K562 (cell line): ENCODE data around the gene DPF1. TPM values are rescaled to one million over a fixed set of nuclear protein-coding genes. Genes with fewer than 3 reads are reported as not detected.
A peak's percentile ranks its signal among the peaks of the same experiment; 100 is the strongest.

Experiments
- BACH1 ChIP-seq: fragments of 200-800 bp; sonication (Bioruptor generic); IDR thresholded peaks from 2 replicates; pipeline ENCODE4 v1.6.1; 2016; ENCODE audit warnings: missing genetic modification characterization, missing compliant biosample characterization
- CBFA2T2 ChIP-seq: fragments of 450-650 bp; conservative IDR thresholded peaks from 2 replicates; pipeline ENCODE4 v1.6.1; 2017; ENCODE audit warnings: mild to moderate bottlenecking
- CREB1 ChIP-seq, 2 experiments: sonication (generic) in 1 of 2; formaldehyde crosslinking in 1 of 2; IDR thresholded peaks; 2 replicates each; pipeline versions ENCODE4 v1.6.1 to v1.8.0; 2012 to 2022; ENCODE audit warnings: inconsistent platforms in 1 of 2, mild to moderate bottlenecking in 1 of 2, missing genetic modification reagents in 1 of 2, moderate library complexity in 1 of 2
- ERF ChIP-seq: fragments of 450-650 bp; formaldehyde crosslinking; IDR thresholded peaks from 2 replicates; pipeline ENCODE4 v1.4.0; 2020; ENCODE audit warnings: mild to moderate bottlenecking, mixed read lengths
- KLF13 ChIP-seq: fragments of 450-650 bp; IDR thresholded peaks from 2 replicates; pipeline ENCODE4 v1.6.1; 2016; ENCODE audit warnings: missing genetic modification characterization, low read depth, mild to moderate bottlenecking, missing compliant biosample characterization, moderate library complexity, borderline replicate concordance
- MEIS2 ChIP-seq: fragments of 450-650 bp; IDR thresholded peaks from 2 replicates; pipeline ENCODE4 v1.6.1; 2014; ENCODE audit warnings: mild to moderate bottlenecking; ENCODE audit not compliant: partially characterized antibody
- MTA2 ChIP-seq: fragments of 450-650 bp; IDR thresholded peaks from 2 replicates; pipeline ENCODE4 v1.6.1; 2016; ENCODE audit warnings: low read depth
- NCOR1 ChIP-seq: fragments of 450-650 bp; IDR thresholded peaks from 2 replicates; pipeline ENCODE4 v1.6.1; 2016; ENCODE audit warnings: mild to moderate bottlenecking, moderate library complexity
- POLR2B ChIP-seq: fragments of 450-650 bp; IDR thresholded peaks from 2 replicates; pipeline ENCODE4 v1.6.1; 2018; ENCODE audit warnings: low read depth; ENCODE audit not compliant: partially characterized antibody
- RAD51 ChIP-seq: fragments of 450-650 bp; IDR thresholded peaks from 2 replicates; pipeline ENCODE4 v1.7.1; 2016; ENCODE audit warnings: low read depth, mild to moderate bottlenecking, borderline replicate concordance
- STAT5A ChIP-seq: IDR thresholded peaks from 2 replicates; pipeline ENCODE4 v1.6.1; 2012; ENCODE audit warnings: low read length, inconsistent platforms, borderline replicate concordance
- ZBTB8A ChIP-seq: fragments of 450-650 bp; IDR thresholded peaks from 2 replicates; pipeline ENCODE4 v1.6.1; 2018; ENCODE audit warnings: mild to moderate bottlenecking, moderate library complexity; ENCODE audit not compliant: partially characterized antibody
- ZNF324 ChIP-seq: fragments of 250-450 bp; sonication (Bioruptor Pico); IDR thresholded peaks from 2 replicates; pipeline ENCODE4 v1.4.0; 2020; ENCODE audit warnings: mild to moderate bottlenecking
- ZNF668 ChIP-seq: fragments of 250-450 bp; sonication (Bioruptor Pico); IDR thresholded peaks from 2 replicates; pipeline ENCODE4 v1.8.0; 2022; ENCODE audit warnings: mild to moderate bottlenecking, inconsistent platforms
- ZNF740 ChIP-seq, 3 experiments: fragments of 200-800 bp in 1 of 3; sonication (Bioruptor generic) in 1 of 3; sonication (generic) in 1 of 3; formaldehyde crosslinking in 1 of 3; IDR thresholded peaks; 2 replicates each; pipeline versions ENCODE4 v1.6.1 to v1.8.0; 2016 to 2022; ENCODE audit warnings: mild to moderate bottlenecking in 2 of 3, missing compliant biosample characterization in 2 of 3, missing genetic modification characterization in 2 of 3, missing genetic modification reagents in 1 of 3
- polyA plus RNA-seq, 8 experiments: library from polyadenylated mRNA; depleted of rRNA in 4 of 8; stranded (reverse) in 5 of 8; unstranded in 3 of 8; fragments of >200 nt; fragmentation: Nextera tagmentation in 2 of 8; fragmentation: Illumina TruSeq in 1 of 8; extraction: Ambion mirVana in 2 of 8; extraction: Trizol in 1 of 8; gene quantifications; 2 replicates each; pipeline versions ENCODE4 v1.2.1 to v1.2.3, GENCODE V29; 2011 to 2014; ENCODE audit warnings: inconsistent platforms in 1 of 8, missing spikeins in 1 of 8
- total RNA-seq, 7 experiments: library from RNA; depleted of rRNA in 6 of 7; stranded (reverse); fragments of >200 nt in 6 of 7; fragmentation: Illumina TruSeq in 2 of 7; extraction: Trizol in 2 of 7; gene quantifications; 2 replicates each; pipeline versions ENCODE4 v1.2.1 to v1.2.3, GENCODE V29; 2011 to 2021; ENCODE audit warnings: low replicate concordance in 1 of 7
- TF ChIP-seq, protein P1 (sequence below): sonication (generic); formaldehyde crosslinking; IDR thresholded peaks from 2 replicates; pipeline ENCODE4 v1.8.1; 2023; ENCODE audit warnings: mild to moderate bottlenecking, missing genetic modification reagents
- TF ChIP-seq, protein P2 (sequence below), 2 experiments: fragments of 450-650 bp; formaldehyde crosslinking in 1 of 2; IDR thresholded peaks; 2 replicates each; pipeline versions ENCODE4 v1.4.0 to v1.6.1; 2014 to 2020; ENCODE audit warnings: mild to moderate bottlenecking in 2 of 2, borderline replicate concordance in 1 of 2, low read depth in 1 of 2

Gene DPF1
- total and polyA plus RNA-seq, 9 of the 15 experiments (the other 6 are each of a cell fraction or from before 2014, with no cell fraction given) = 0.10 to 5.7 (median 3.1) TPM

DNA sequence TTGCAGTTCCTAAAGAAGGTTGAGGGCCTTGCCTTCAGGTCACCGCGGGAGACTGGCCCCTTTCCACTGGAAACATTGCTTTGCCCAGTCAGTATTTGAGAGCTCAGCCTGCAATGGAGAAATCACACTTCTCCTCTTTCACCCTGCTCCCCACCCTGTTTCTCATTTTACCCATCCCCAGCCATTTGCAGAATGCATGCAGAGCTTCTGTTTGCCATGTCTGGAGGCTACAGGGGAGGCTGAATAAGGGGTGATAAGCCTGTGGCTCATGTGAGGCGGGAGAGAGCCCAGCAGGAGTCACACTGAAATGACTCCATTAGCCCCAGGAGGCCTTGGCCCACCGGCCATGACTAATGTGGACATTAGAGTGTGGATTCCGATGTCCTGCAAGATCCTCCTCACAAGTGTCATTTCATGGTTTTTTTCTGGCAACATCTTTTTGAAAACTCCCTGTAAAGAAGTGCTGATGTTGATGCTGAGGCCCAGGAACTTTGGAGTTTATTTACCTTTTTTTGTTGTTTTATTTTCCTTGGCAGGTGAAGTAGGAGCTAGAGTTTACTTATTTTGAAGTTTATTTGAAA lies 46.7 kb upstream of the DPF1 start (continued):
- TF ChIP-seq, protein P1, sequence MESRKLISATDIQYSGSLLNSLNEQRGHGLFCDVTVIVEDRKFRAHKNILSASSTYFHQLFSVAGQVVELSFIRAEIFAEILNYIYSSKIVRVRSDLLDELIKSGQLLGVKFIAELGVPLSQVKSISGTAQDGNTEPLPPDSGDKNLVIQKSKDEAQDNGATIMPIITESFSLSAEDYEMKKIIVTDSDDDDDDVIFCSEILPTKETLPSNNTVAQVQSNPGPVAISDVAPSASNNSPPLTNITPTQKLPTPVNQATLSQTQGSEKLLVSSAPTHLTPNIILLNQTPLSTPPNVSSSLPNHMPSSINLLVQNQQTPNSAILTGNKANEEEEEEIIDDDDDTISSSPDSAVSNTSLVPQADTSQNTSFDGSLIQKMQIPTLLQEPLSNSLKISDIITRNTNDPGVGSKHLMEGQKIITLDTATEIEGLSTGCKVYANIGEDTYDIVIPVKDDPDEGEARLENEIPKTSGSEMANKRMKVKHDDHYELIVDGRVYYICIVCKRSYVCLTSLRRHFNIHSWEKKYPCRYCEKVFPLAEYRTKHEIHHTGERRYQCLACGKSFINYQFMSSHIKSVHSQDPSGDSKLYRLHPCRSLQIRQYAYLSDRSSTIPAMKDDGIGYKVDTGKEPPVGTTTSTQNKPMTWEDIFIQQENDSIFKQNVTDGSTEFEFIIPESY (CRISPR knock-in tag) = no peak
- TF ChIP-seq CREB1 (IDR thresholded peaks at IDR 0.05) (0 out of 2 replicates have a peak, but pooled peaks have one; percentile 54), CREB1 (CRISPR knock-in tag; IDR thresholded peaks at IDR 0.05) (no peak), MEIS2 (no peak), MTA2 (no peak), BACH1 (tag) (peak; percentile 59; the same call in 1 of the 2 replicates), ZBTB8A (no peak), NCOR1 (peak; percentile 80), ZNF668 (no peak), CBFA2T2 (peak; percentile 86), ZNF740 (CRISPR knock-in tag; IDR thresholded peaks at IDR 0.05) (no peak), ZNF740 (tag; IDR thresholded peaks at IDR 0.05) (no peak), KLF13 (tag) (no peak), ZNF324 (no peak), STAT5A (peak; percentile 75), ERF (CRISPR knock-in tag) (no peak), RAD51 (no peak), POLR2B (no peak)
- TF ChIP-seq, protein P2, sequence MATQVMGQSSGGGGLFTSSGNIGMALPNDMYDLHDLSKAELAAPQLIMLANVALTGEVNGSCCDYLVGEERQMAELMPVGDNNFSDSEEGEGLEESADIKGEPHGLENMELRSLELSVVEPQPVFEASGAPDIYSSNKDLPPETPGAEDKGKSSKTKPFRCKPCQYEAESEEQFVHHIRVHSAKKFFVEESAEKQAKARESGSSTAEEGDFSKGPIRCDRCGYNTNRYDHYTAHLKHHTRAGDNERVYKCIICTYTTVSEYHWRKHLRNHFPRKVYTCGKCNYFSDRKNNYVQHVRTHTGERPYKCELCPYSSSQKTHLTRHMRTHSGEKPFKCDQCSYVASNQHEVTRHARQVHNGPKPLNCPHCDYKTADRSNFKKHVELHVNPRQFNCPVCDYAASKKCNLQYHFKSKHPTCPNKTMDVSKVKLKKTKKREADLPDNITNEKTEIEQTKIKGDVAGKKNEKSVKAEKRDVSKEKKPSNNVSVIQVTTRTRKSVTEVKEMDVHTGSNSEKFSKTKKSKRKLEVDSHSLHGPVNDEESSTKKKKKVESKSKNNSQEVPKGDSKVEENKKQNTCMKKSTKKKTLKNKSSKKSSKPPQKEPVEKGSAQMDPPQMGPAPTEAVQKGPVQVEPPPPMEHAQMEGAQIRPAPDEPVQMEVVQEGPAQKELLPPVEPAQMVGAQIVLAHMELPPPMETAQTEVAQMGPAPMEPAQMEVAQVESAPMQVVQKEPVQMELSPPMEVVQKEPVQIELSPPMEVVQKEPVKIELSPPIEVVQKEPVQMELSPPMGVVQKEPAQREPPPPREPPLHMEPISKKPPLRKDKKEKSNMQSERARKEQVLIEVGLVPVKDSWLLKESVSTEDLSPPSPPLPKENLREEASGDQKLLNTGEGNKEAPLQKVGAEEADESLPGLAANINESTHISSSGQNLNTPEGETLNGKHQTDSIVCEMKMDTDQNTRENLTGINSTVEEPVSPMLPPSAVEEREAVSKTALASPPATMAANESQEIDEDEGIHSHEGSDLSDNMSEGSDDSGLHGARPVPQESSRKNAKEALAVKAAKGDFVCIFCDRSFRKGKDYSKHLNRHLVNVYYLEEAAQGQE (IDR thresholded peaks at IDR 0.05; ENCODE audit: borderline replicate concordance) = no peak
- TF ChIP-seq, protein P2 (CRISPR knock-in tag; IDR thresholded peaks at IDR 0.05; ENCODE audit: low read depth) = no peak
